Stomach (tissue), 4 donors: Measurements from ENCODE around the gene SEMA4D.
A peak's percentile ranks its signal among the peaks of the same experiment; 100 is the strongest.

Experiments used
- CTCF ChIP-seq, 7 experiments: fragments of 450-650 bp in 4 of 7; fragments of 200-600 bp in 3 of 7; sonication (generic) in 3 of 7; IDR thresholded peaks; one replicate each; pipeline ENCODE4 v1.5.1; 2016 to 2019; ENCODE audit warnings: antibody characterized with exemption in 7 of 7, control low read depth in 2 of 7, mild to moderate bottlenecking in 1 of 7
- POLR2A ChIP-seq, 4 donors: fragments of 450-650 bp; IDR thresholded peaks; one replicate each; pipeline ENCODE4 v1.6.1; 2016; ENCODE audit warnings: antibody characterized with exemption in 4 of 4, control low read depth in 2 of 4, mild to moderate bottlenecking in 1 of 4, moderate library complexity in 1 of 4

GRCh38 chr9:89319015-89319905, 178.7 kb downstream of the SEMA4D start:
- TF ChIP-seq CTCF (IDR thresholded peaks at IDR 0.05) (peak in 1 of 7 experiments; percentile 27), POLR2A (IDR thresholded peaks at IDR 0.05) (no peak)
